DMS79 treated with DMSO at 0.1 percent for 48 hours (cell line): ENCODE measurements around the gene DNLZ.

Source experiments
- DNase-seq: peaks from one replicate; lab custom pipeline; 2025; lab: John Stamatoyannopoulos, UW

Gene DNLZ

GRCh38 chr9:136343121-136343883 lies 20.2 kb downstream of the DNLZ start:
- no peak for DNase-seq

- no peak for DNase-seq
Measured at GRCh38 chr9:136342181-136343120, 21.1 kb downstream of the DNLZ start.

GRCh38 chr9:136341769-136342168 lies 21.8 kb downstream of the DNLZ start:
- DNase-seq, result no peak

GRCh38 chr9:136341042-136341655 lies 22.4 kb downstream of the DNLZ start:
- DNase-seq, result no peak

GRCh38 chr9:136340356-136341041 lies 23.0 kb downstream of the DNLZ start:
- DNase-seq, result no peak

DNA sequence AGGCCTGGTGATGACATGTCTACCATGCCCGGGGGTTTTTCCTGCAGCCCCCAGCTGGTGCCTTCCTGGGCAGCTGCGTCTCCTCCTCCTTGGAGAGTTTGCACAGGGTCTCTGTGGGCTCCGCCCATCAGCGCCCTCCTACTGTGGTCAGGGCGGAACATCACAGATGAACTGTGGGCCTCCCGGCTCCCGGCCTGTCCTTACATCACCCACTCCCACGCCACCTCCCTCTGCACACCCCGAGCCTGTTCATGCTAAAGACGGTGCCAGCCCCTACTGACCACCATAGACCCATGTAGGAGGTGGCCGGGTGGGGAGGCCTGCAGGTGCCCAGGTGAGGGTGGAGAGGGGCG lies 23.6 kb downstream of the DNLZ start:
- no peak for DNase-seq

DNA sequence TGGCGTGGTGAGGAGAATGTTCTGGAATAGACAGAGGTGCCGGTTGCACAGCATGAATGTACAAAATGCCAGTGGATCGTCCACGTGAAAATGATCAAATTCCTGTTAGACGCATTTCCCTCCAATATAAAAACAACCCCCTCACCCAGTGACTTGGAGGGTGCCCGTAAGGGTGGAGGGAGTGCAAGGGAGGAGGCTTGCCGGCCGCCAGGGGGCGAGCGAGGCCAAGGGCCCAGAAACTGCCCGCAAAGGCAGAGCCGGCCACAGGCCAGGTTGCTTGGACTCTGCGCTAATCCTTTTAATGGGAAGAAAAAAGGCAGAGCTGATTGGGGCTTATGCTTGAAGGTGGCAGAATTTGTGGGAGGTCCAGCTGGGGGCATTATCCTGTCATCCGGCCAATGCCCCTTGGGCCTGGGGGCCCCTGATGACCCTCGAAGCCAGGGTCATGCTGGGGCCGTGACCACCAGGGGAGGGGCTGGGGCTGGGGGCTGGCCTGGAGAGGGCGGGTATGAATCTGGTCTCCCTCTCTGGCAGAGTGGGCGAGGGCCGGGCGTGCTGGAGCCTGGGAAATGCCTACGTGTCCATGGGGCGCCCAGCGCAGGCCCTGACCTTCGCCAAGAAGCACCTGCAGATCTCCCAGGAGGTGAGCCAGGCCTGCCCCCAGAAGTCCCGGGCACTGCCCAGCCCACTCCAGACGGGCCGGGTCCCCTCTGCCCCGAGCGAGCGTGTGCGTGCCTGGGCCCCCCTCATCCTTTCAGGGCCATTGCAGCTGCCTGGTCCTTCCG lies 24.2 kb downstream of the DNLZ start:
- no peak for DNase-seq

DNA sequence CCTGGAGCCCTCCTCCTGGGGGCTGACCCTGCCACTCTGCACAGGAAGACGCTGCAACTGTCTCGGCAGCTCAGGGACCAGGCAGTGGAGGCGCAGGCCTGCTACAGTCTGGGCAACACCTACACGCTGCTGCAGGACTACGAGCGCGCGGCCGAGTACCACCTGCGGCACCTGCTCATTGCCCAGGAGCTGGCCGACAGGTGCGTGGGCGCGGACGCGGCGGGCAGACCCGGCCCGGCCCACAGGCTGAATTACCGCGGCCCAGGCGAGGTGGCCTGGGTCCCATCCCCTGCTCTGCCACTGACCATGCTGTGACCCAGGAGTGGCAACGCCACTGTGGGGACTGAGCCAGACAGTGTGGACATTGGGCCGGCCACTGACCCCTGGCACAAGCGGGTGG lies 25.0 kb downstream of the DNLZ start:
- DNase-seq, result no peak

GRCh38 chr9:136337416-136338395 lies 25.8 kb downstream of the DNLZ start:
- DNase-seq, result no peak

GRCh38 chr9:136336881-136337280 lies 26.7 kb downstream of the DNLZ start:
- no peak for DNase-seq

GRCh38 chr9:136336156-136336870 lies 27.2 kb downstream of the DNLZ start:
- no peak for DNase-seq

DNA sequence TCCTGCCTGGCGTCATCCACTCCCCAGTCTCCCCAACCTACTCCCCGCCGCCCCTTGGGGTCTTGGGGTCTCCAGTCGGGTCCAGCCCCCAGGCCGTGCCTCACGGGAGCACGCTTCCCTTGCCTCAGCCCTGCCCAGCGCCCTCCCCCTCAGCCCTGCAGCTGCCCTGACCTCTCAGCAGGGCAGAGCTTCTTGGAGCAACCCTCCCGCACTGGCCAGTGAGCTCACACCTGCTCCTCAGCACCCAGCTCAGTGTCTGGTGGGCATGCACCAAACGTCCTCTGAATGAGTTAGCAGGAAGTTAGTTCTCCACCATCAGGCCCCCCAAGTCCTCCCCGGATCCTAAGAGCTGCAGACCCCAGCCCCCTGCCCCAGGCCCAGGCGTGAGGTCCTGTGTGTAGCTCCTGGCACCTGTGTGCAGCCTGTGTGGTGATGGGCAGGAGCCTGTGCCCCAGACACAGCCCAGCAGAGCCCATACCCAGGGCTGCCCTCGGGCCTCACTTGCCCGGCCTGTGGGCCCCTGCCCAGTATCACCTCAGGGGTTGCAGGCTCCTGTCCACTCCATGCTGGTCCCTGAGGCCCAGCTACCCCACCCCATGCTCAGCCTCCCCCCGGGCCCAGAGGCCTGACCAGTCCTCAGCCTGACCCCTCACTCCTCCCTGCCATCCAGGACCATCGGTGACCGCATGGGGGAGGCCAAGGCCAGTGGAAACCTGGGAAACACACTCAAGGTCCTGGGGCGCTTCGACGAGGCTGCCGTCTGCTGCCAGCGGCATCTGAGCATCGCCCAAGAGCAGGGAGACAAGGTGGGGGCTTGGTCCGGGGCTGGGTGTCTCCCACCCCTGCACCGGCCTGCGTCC lies 28.0 kb downstream of the DNLZ start:
- no peak for DNase-seq

GRCh38 chr9:136334541-136334940 lies 29.0 kb downstream of the DNLZ start:
- no peak for DNase-seq

- no peak for DNase-seq
Measured at GRCh38 chr9:136333486-136333885, 30.1 kb downstream of the DNLZ start.

GRCh38 chr9:136333045-136333444 lies 30.5 kb downstream of the DNLZ start:
- DNase-seq, result no peak

- DNase-seq, result no peak
Measured at GRCh38 chr9:136332482-136332983, 31.0 kb downstream of the DNLZ start.

DNA sequence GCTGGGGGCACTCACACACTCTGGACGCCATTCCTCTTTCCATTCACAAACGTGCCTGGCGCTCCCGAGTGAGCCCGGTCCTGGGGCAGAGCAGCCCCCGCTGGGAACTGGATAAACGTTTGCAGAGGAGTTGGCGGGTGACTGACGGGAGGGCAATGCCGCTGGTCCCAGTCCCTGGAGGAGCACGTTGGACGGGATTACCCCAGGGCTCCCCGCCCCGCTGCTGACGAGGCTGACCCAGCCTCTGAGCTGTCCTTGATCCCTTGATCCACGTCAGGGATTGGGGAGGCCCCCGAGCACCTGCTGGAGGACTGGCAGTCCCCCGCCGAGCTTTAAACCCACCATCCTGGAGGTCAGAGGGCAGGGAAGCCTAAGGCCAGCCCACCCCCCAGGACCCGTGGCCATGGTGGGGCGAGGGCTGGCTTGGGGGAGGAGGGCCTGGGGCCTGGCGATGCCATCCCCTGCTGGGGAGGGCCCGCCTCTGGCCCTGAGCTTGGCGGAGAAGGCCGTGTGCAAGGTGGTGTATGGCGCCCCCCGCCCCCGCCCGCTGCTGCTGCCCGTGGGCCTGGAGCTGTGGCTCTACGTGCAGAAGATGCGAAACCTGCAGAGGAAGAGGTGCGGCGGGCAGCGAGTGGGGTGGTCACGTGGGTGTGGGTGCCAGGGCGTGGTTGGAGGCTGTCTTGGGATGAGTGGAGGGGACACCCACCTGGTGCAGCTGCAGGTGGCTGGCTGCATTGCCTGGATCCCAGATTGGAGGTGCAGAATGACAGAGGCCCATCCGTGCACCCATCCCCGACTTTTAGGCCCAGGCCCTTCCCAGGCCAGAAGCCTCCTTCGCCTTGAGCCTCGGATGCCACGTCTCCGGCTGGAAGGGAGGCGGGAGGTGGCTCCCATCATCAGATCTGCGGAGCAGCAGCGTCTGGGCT lies 31.7 kb downstream of the DNLZ start:
- DNase-seq, result no peak
